LNCaP clone FGC (cell line): ENCODE measurements around the gene GNL2.
"Not testable (repeated sequence)": the region's sequence is repeated elsewhere in the genome, so short reads cannot be mapped to it uniquely, and the experiment has no call there.

Experiments
- DNase-seq: peaks from one replicate; pipeline ENCODE4 v3.0.0-alpha.2; 2011; ENCODE audit warnings: low read depth
- H3K4me3 ChIP-seq: 2 replicates; pipeline ENCODE4 v1.5.1; 2011; ENCODE audit warnings: mild to moderate bottlenecking, low read depth, low read length, control low read depth
- TF ChIP-seq, protein P1 (sequence below): IDR thresholded peaks from 2 replicates; pipeline ENCODE4 v1.5.1; 2012; ENCODE audit warnings: mild to moderate bottlenecking; ENCODE audit not compliant: control insufficient read depth, insufficient read depth; ENCODE audit errors: extremely low read depth

Gene GNL2

DNA sequence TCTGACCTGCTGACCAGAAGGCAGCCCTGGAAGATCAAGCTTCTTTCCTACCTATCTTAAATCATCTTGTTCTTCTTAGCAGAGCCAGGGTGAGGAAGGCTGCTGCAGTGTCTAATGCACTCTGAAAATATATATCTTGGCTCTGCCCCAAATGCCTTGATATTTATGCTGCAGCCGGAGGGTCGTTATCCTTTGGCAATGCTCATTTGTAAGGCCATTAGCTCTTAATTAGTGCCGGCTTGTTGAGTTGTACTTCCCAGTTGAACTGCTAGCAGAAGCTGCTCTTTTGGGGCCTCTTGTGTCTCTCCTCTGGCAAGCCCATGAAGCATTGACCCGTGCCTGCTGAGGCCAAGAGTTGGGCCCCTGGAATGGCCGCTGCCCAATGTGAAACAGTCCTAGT, 4.2 kb upstream of the GNL2 start:
- TF ChIP-seq, protein P1, sequence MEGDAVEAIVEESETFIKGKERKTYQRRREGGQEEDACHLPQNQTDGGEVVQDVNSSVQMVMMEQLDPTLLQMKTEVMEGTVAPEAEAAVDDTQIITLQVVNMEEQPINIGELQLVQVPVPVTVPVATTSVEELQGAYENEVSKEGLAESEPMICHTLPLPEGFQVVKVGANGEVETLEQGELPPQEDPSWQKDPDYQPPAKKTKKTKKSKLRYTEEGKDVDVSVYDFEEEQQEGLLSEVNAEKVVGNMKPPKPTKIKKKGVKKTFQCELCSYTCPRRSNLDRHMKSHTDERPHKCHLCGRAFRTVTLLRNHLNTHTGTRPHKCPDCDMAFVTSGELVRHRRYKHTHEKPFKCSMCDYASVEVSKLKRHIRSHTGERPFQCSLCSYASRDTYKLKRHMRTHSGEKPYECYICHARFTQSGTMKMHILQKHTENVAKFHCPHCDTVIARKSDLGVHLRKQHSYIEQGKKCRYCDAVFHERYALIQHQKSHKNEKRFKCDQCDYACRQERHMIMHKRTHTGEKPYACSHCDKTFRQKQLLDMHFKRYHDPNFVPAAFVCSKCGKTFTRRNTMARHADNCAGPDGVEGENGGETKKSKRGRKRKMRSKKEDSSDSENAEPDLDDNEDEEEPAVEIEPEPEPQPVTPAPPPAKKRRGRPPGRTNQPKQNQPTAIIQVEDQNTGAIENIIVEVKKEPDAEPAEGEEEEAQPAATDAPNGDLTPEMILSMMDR, result no peak
- no peak overlapping the region for H3K4me3 ChIP-seq
- DNase-seq, result no peak

DNA sequence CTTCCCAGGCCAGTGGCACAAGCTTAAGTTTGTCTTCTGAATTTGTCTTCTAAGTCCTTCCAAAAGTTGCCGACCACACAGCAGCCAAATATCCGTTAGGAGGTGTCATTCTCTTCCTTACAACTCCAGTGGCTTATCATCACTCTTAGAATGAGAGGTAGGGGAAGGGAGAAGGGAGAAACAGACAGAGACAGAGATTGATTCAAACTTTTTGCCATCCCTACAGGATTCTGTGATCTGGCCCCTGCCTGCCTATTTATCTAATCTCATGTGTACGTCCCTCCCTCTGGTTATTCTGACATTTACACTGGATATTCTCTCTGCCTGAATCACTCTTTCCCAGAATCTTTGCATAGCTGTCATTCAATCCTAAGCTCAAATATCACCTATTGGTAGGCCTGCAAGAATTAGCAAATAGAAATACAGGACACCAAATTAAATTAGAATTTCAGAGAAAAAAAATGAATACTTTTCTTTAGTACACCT, 488 bp upstream of the GNL2 start:
- peak overlapping the region; percentile 94 for H3K4me3 ChIP-seq
- DNase-seq, result no peak
- TF ChIP-seq, protein P1, result no peak

DNA sequence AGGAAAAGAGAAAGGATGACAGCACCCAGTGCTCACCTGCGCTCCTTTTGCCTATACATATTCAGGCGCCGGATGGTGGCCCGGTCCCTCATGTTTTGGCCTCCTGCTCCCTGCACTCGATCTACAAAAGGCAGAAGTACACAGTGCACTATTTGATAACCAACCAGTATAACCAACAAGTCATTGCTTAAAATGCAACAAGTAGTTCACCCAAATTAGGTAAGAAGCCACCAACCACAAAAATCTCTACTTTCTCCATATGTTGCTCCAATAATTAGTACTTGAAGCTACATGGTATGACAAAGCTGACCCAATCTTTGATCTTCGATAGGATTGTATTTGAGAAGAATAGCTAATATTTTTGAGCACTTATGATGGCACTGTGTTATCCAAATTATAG, 2.0 kb downstream of the GNL2 start:
- no peak for DNase-seq
- peak overlapping the region; percentile 94; the same call in 1 of the 2 replicates for H3K4me3 ChIP-seq
- TF ChIP-seq, protein P1, result no peak

DNA sequence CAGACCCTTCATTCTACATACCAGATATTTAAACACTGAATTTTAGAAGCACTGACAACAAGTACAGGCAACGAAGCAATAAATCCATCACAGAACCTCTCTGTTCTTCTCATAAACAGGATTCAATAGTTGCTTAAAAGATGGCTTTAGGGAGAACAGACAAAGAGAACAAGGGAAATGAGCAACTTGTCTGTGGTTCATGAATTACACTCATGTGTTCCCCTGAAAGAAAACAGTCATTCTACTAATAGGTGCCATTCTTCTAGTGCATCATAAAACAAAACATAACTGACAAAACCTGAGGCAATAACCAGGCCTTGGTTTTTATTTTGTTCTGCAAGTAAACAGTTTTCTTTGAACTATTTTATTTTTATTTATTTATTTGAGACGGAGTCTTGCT, 6.8 kb downstream of the GNL2 start:
- H3K4me3 ChIP-seq, result no peak overlapping the region
- TF ChIP-seq, protein P1, result no peak
- no peak for DNase-seq

- H3K4me3 ChIP-seq, DNase-seq: not testable (repeated sequence)
These were observed 11.2 kb downstream of the GNL2 start for GRCh38 chr1:37584544-37584943.

DNA sequence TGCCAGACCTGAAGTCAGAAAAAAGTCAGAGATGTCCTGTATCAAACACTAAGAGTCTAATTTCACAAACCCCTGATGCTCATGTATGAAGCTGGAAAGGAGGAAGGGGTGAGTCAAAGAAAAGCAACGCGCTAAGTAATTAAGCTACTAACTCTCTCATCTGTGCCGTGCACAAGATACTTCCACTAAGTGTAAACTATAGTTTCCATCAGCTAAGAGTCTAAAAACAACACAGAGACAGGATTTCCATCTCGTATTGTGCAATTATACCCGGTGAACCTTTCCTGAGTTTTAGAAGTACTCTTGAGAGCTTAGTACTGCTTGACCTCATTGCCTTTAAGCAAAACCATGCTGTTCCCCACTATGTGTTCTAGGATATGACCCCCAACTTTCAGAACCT, 20.0 kb downstream of the GNL2 start:
- no peak overlapping the region for H3K4me3 ChIP-seq
- no peak for DNase-seq
- TF ChIP-seq, protein P1, result no peak

- TF ChIP-seq, protein P1, result no peak
- no peak for DNase-seq
- H3K4me3 ChIP-seq, result no peak overlapping the region
These were observed 20.8 kb downstream of the GNL2 start for GRCh38 chr1:37574834-37575480.
